Right ventricle myocardium inferior (tissue), 1 donor: Measurements from ENCODE around the gene IQCF6. TPM values are rescaled to one million over a fixed set of nuclear protein-coding genes. Genes with fewer than 3 reads are reported as not detected.

ENCODE experiments used
- total RNA-seq: library from RNA; stranded (reverse); fragmentation: NEBNext Ultra II Directional; extraction: Animal tissue kit (Norgen Biotek cat#: 25700); gene quantifications from one replicate; pipeline ENCODE4 v1.2.1, GENCODE V29; 2021
- donor health status: DM: no; HTN: yes; CAD: no; lungs with severe emphysema.

Gene IQCF6
- total RNA-seq, 1 donor from 2014 or later: not detected

Other genes starting within 250 kb of the IQCF6 start
- gene RAD54L2, start 240.5 kb downstream of the IQCF6 start, total RNA-seq: 10.3 TPM
- gene TEX264, start 108.0 kb downstream of the IQCF6 start, total RNA-seq: 37.1 TPM
- gene GRM2, start 72.2 kb downstream of the IQCF6 start, total RNA-seq: 0.03 TPM
- not detected for gene IQCF2, start 82.4 kb upstream of the IQCF6 start, total RNA-seq
- not detected for gene IQCF5, start 96.4 kb upstream of the IQCF6 start, total RNA-seq
- not detected for gene IQCF1, start 124.1 kb upstream of the IQCF6 start, total RNA-seq
- gene RRP9, start 162.7 kb upstream of the IQCF6 start, total RNA-seq: 7.7 TPM
- gene PARP3, start 163.1 kb upstream of the IQCF6 start, total RNA-seq: 17.6 TPM
- gene GPR62, start 176.1 kb upstream of the IQCF6 start, total RNA-seq: 0.22 TPM
- gene PCBP4, start 188.2 kb upstream of the IQCF6 start, total RNA-seq: 79.8 TPM
- 13.8 TPM for gene ABHD14B, start 194.8 kb upstream of the IQCF6 start, total RNA-seq
- 31.5 TPM for gene ABHD14A, start 195.8 kb upstream of the IQCF6 start, total RNA-seq
- 32.3 TPM for gene ACY1, start 204.3 kb upstream of the IQCF6 start, total RNA-seq
- gene RPL29, start 216.7 kb upstream of the IQCF6 start, total RNA-seq: 677 TPM